HEK293T (cell line): ENCODE measurements around the gene HYAL3.

Experiments
- ARNT ChIP-seq: fragments of 450-650 bp; IDR thresholded peaks from 2 replicates; pipeline ENCODE4 v1.6.1; 2017; ENCODE audit warnings: mild to moderate bottlenecking
- BHLHE40 ChIP-seq: fragments of 450-650 bp; IDR thresholded peaks from 2 replicates; pipeline ENCODE4 v1.6.1; 2016; ENCODE audit warnings: mild to moderate bottlenecking, moderate library complexity, borderline replicate concordance
- ELF4 ChIP-seq: fragments of 450-650 bp; IDR thresholded peaks from 2 replicates; pipeline ENCODE4 v1.6.1; 2017; ENCODE audit warnings: antibody characterized with exemption
- FOXA1 ChIP-seq: fragments of 450-650 bp; IDR thresholded peaks from 2 replicates; pipeline ENCODE4 v1.6.1; 2016; ENCODE audit warnings: mild to moderate bottlenecking
- FOXM1 ChIP-seq: fragments of 450-650 bp; IDR thresholded peaks from 2 replicates; pipeline ENCODE4 v1.6.1; 2017; ENCODE audit warnings: mild to moderate bottlenecking, borderline replicate concordance
- HDGF ChIP-seq: fragments of 450-650 bp; IDR thresholded peaks from 2 replicates; pipeline ENCODE4 v1.6.1; 2017; ENCODE audit warnings: antibody characterized with exemption, borderline replicate concordance
- SP1 ChIP-seq: fragments of 450-650 bp; IDR thresholded peaks from 2 replicates; pipeline ENCODE4 v1.6.1; 2017
- TARDBP ChIP-seq: fragments of 450-650 bp; IDR thresholded peaks from 2 replicates; pipeline ENCODE4 v1.6.1; 2016
- ZNF384 ChIP-seq: fragments of 450-650 bp; IDR thresholded peaks from 2 replicates; pipeline ENCODE4 v1.6.1; 2016

GRCh38 chr3:50297896-50298725 is 1.1 kb downstream of the HYAL3 start:
- TF ChIP-seq ELF4 (no peak), SP1 (no peak), TARDBP (no peak), FOXM1 (no peak), ZNF384 (no peak), HDGF (no peak), BHLHE40 (no peak), ARNT (no peak), FOXA1 (no peak)
